ENCODE data around the gene TIGD7.

TIGD7 gene

GRCh38 chr16:3306078-3306477 is 848 bp upstream of the TIGD7 start:
- no peaks in the 10 kb centered on the region for H3K27me3 ChIP-seq (ENCODE audit: low read depth, low read length)
- TF ChIP-seq EZH2phosphoT487 (IDR thresholded peaks at IDR 0.05; ENCODE audit: low read depth) (no peak), CTCF (IDR thresholded peaks at IDR 0.05; ENCODE audit: low read depth, low read length) (no peak)
- peak overlapping the region; percentile 54; the same call in 1 of the 2 replicates for H3K9ac ChIP-seq (ENCODE audit: low read length)
- H3K79me2 ChIP-seq (ENCODE audit: low read length) = peaks cover 4% of the 10 kb centered on the region; the same call in 1 of the 2 replicates
- H3K9me3 ChIP-seq (ENCODE audit: insufficient read depth, low read length) = 0 out of 2 replicates have a peak, but pooled peaks cover 12% of the 10 kb centered on the region
- H3K4me1 ChIP-seq (ENCODE audit: low read length) = no peaks in the 10 kb centered on the region; the same call in 1 of the 2 replicates
- H3K27ac ChIP-seq (ENCODE audit: low read length) = no peak overlapping the region
- H3K36me3 ChIP-seq (replicated peaks; ENCODE audit: low read depth, low read length) = peaks cover 23% of the 10 kb centered on the region
- no peak overlapping the region for H2AFZ ChIP-seq (ENCODE audit: low read depth, low read length)
- peak overlapping the region; percentile 81 for H3K4me3 ChIP-seq (ENCODE audit: low read length)
- H3K4me2 ChIP-seq (ENCODE audit: low read length) = peak overlapping the region; percentile 71
- H4K20me1 ChIP-seq (ENCODE audit: insufficient read depth, low read length) = no peaks in the 10 kb centered on the region

GRCh38 chr16:3304370-3304769 is 860 bp downstream of the TIGD7 start:
- Histone ChIP-seq H3K36me3 (replicated peaks; ENCODE audit: low read depth, low read length) (peaks cover 37% of the 10 kb centered on the region), H4K20me1 (ENCODE audit: insufficient read depth, low read length) (no peaks in the 10 kb centered on the region), H3K27ac (ENCODE audit: low read length) (no peak overlapping the region), H3K79me2 (ENCODE audit: low read length) (peaks cover 4% of the 10 kb centered on the region; the same call in 1 of the 2 replicates), H2AFZ (ENCODE audit: low read depth, low read length) (no peak overlapping the region), H3K27me3 (ENCODE audit: low read depth, low read length) (no peaks in the 10 kb centered on the region), H3K9me3 (ENCODE audit: insufficient read depth, low read length) (0 out of 2 replicates have a peak, but pooled peaks cover 12% of the 10 kb centered on the region), H3K4me1 (ENCODE audit: low read length) (no peaks in the 10 kb centered on the region; the same call in 1 of the 2 replicates), H3K4me2 (ENCODE audit: low read length) (no peak overlapping the region), H3K9ac (ENCODE audit: low read length) (no peak overlapping the region), H3K4me3 (ENCODE audit: low read length) (no peak overlapping the region)
- TF ChIP-seq CTCF (IDR thresholded peaks at IDR 0.05; ENCODE audit: low read depth, low read length) (no peak), EZH2phosphoT487 (IDR thresholded peaks at IDR 0.05; ENCODE audit: low read depth) (no peak)

- Histone ChIP-seq H2AFZ (ENCODE audit: low read depth, low read length) (no peak overlapping the region), H3K36me3 (replicated peaks; ENCODE audit: low read depth, low read length) (peaks cover 69% of the 10 kb centered on the region), H3K4me3 (ENCODE audit: low read length) (no peak overlapping the region), H3K9ac (ENCODE audit: low read length) (no peak overlapping the region), H3K9me3 (ENCODE audit: insufficient read depth, low read length) (peaks cover 16% of the 10 kb centered on the region; the same call in 1 of the 2 replicates), H3K4me2 (ENCODE audit: low read length) (no peak overlapping the region), H3K79me2 (ENCODE audit: low read length) (peaks cover 26% of the 10 kb centered on the region), H4K20me1 (ENCODE audit: insufficient read depth, low read length) (no peaks in the 10 kb centered on the region), H3K27ac (ENCODE audit: low read length) (no peak overlapping the region), H3K27me3 (ENCODE audit: low read depth, low read length) (no peaks in the 10 kb centered on the region), H3K4me1 (ENCODE audit: low read length) (no peaks in the 10 kb centered on the region)
- TF ChIP-seq CTCF (IDR thresholded peaks at IDR 0.05; ENCODE audit: low read depth, low read length) = no peak
- no peak for TF ChIP-seq EZH2phosphoT487 (IDR thresholded peaks at IDR 0.05; ENCODE audit: low read depth)
These were observed 9.4 kb downstream of the TIGD7 start for GRCh38 chr16:3295783-3296182.

GRCh38 chr16:3295209-3295608 is 10.0 kb downstream of the TIGD7 start:
- Histone ChIP-seq H3K36me3 (replicated peaks; ENCODE audit: low read depth, low read length) (peaks cover 69% of the 10 kb centered on the region), H3K9me3 (ENCODE audit: insufficient read depth, low read length) (peaks cover 21% of the 10 kb centered on the region), H3K4me3 (ENCODE audit: low read length) (no peak overlapping the region), H3K9ac (ENCODE audit: low read length) (no peak overlapping the region), H3K4me1 (ENCODE audit: low read length) (no peaks in the 10 kb centered on the region), H3K79me2 (ENCODE audit: low read length) (peaks cover 32% of the 10 kb centered on the region), H3K27ac (ENCODE audit: low read length) (no peak overlapping the region), H3K4me2 (ENCODE audit: low read length) (no peak overlapping the region), H3K27me3 (ENCODE audit: low read depth, low read length) (no peaks in the 10 kb centered on the region), H4K20me1 (ENCODE audit: insufficient read depth, low read length) (no peaks in the 10 kb centered on the region), H2AFZ (ENCODE audit: low read depth, low read length) (no peak overlapping the region)
- no peak for TF ChIP-seq CTCF (IDR thresholded peaks at IDR 0.05; ENCODE audit: low read depth, low read length)
- no peak for TF ChIP-seq EZH2phosphoT487 (IDR thresholded peaks at IDR 0.05; ENCODE audit: low read depth)
